HG03159 (cell line): ENCODE measurements around the gene SLC25A43.
"Not testable (repeated sequence)": the region's sequence is repeated elsewhere in the genome, so short reads cannot be mapped to it uniquely, and the experiment has no call there.

Experiments
- ATAC-seq: cut with Tn5 transposase; IDR thresholded peaks from one replicate; pipeline ENCODE4 v1.9.1; 2021; ENCODE audit warnings: mild to moderate bottlenecking, moderate library complexity; ENCODE audit not compliant: unreplicated experiment

The SLC25A43 gene

GRCh38 chrX:119398974-119399771, at the start of gene SLC25A43:
Gene SLC25A43 (plus strand): TSS chrX:119399336. CDS start chrX:119399404, 68 bp downstream.
- peak; percentile 84 for ATAC-seq

DNA sequence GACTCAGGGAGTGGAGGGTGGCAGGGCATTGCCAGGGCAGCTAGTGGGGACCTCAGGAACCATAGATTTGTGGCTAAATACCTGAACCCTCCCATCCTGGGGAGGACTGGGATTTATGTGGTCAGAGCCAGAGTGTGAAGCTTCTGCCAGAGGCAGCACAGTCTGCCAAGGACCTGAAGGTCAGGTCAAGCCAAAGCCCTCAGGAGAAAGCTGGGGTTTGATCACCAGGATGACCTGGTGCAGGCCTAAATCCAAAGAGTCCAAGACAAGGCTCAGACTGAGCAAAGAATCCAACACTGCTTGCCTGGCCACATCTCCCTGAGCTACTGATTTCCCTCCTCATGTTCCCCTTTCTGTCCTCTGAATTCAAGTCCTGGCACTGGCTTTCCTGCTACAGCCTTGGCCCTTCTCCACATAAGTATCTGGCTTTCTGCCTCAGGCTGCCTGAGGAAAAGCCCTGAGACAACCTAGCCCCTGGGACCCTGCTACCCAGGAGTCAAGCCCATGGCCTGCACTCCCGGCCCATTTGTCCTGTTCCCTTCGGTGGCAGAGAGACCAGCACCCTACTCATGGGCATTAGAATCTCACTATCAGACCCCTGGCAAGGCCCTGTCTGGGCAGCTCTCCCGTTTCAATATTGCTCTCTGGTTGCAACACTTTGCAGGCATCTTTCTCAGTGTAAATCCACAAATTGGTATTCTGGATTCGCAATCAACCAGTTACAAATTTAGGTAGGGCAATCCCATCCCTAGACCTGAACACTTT, 39.3 kb upstream of the SLC25A43 start:
- ATAC-seq: no peak

DNA sequence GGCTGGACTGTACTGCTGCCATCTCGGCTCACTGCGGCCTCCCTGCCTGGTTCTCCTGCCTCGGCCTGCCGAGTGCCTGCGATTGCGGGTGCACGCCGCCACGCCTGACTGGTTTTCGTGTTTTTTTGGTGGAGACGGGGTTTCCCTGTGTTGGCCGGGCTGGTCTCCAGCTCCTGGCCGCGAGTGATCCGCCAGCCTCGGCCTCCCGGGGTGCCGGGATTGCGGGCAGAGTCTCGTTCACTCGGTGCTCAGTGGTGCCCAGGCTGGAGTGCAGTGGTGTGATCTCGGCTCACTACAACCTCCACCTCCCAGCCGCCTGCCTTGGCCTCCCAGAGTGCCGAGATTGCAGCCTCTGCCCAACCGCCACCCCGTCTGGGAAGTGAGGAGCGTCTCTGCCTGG, 37.7 kb upstream of the SLC25A43 start:
- not testable (repeated sequence) for ATAC-seq

DNA sequence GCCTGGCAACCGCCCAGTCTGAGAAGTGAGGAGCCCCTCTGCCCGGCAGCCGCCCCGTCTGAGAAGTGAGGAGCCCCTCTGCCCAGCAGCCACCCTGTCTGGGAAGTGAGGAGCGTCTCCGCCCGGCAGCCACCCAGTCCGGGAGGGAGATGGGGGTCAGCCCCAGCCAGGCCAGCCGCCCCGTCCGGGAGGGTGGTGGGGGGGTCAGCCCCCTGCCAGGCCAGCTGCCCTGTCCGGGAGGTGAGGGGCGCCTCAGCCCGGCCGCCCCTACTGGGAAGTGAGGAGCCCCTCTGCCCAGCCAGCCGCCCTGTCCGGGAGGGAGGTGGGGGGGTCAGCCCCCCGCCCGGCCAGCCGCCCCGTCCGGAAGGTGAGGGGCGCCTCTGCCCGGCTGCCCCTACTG, 37.1 kb upstream of the SLC25A43 start:
- ATAC-seq: not testable (repeated sequence)

- ATAC-seq: no peak
These were observed 35.7 kb upstream of the SLC25A43 start for GRCh38 chrX:119363391-119363790.

GRCh38 chrX:119371861-119372260, 27.3 kb upstream of the SLC25A43 start:
- ATAC-seq: not testable (repeated sequence)

DNA sequence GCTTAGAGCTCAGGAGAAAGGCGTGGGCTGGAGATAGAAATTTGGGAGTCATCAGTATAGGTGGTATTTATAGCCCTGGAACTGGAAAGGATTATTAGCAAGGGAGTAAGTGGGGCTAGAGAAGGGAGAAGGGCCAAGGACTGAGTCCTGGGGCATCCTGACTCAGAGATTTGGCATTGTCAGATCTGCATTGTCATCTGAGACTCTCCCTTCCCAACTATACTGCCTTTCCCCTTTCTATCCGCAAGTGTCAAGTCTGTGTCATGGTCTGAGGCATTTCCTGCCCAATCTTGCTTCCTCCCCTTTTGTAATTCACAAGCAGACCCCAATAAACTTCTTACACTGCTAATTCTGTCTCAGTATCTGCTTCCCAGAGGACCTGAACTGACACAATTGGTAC, 24.4 kb upstream of the SLC25A43 start:
- ATAC-seq: no peak

- ATAC-seq: no peak
These were observed 23.6 kb upstream of the SLC25A43 start for GRCh38 chrX:119375561-119375960.

DNA sequence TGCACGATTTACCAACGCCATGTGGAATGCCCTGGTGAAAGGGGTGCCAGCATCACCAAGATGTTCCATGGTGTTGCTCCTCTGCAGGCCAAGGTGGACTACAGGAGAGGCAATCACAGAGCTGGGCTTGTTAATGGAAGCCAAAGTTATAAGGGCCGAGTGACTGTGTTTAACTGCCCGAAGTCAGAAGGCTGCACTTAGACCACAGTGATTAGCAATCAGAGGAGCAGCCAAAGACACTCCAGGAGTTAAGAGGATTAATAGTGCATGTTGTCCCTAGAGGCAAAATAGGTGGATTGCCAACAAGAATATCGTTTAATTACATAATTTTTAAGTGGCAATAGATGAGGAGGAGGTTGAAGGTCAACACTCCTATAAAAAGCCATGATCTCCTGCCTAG, 22.8 kb upstream of the SLC25A43 start:
- no peak for ATAC-seq

DNA sequence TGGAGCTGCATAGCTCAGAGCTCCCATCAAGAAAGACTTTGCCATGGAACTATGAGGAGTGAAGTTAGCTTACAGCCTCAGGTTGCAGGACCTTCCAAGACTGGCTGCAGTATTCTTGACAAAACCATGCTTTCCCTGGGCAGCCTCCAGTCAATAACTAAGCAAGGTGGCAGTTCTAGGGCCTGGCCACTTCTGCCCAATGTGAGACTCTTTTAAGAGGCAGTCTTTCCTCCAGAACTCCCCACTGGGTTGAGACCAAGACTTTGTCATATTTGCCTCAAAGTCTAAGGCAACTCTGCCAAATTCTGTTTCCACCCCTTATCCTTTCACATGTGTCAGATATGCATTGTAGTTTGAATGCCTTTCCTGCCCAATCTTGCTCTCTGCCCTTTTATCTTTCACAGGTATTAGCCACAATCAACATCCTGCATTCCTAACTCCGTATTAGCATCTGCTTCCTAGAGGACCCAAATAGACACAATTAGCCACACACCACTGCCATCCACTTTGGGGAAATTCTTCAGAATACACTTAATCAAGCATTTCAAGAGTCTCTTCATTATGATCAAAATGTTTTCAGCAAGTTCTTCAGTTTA, 17.7 kb upstream of the SLC25A43 start:
- ATAC-seq: no peak

DNA sequence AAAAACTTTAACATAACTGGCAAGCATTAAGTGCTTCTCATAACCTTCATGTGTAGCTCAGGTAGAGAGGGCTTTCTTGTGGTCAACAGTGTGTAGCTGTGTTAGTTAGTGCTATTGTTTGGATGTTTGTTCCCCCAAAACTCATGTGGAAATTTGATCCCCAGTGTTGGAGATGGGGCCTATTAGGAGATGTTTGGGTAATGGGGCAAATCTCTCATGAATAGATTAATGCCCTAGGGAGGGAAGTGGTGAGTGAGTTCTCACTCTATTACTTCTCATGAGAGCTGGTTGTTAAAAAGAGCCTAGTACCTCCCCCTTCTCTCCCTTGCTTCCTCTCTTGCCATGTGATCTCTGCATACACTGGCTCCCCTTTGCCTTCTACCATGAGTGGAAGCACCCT, 16.5 kb upstream of the SLC25A43 start:
- no peak for ATAC-seq

GRCh38 chrX:119386685-119387084, 12.5 kb upstream of the SLC25A43 start:
- ATAC-seq: not testable (repeated sequence)

- ATAC-seq: not testable (repeated sequence)
These were observed 11.7 kb upstream of the SLC25A43 start for GRCh38 chrX:119387426-119387825.

DNA sequence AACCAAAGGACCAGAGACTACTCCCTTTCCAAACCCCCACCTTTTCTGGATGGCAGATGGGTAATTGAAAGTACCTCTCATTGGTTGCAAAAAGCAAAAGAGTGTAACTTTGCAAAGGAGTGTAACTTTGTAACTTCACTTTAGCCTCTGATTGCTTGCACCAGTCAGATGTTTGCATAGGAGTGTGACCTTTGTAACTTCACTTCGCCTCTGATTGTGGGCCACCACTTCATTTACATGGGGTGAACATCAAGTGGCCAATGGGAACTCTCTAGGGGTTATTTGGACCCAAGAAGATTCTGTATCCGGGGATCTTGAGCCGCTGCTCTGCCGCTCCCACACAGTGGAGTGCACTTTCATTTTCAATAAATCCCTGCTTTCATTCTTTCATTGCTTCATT, 9.9 kb upstream of the SLC25A43 start:
- no peak for ATAC-seq

DNA sequence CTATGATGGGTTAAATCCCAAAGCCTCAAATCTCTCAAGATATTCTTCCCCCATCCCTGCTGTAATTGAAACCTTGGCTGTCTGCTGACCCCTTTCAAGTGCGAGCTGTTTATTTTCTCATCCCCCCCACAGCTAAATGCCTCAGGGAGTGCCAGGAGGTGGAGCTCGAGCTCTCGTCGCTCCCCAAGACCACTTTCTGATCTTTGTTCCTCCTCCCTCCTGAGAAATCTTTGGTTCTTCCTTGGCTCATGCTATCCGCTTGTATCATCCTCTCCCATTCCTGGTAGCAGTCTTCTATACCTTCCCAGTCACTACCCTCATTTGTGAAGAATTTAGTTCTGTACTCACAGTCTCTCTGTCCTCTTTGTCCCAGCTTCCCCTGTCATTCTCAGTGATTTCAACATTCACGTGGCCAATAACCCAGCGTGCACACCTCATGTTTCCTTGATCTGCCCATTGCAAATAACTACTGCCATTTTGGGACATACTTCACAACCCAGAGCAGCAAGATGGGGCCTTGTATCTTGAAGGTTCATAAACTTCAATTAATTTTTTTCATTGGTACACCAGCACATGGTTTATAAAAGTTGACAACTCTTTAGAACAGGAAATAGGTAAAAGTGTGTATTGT, 9.2 kb upstream of the SLC25A43 start:
- no peak for ATAC-seq

- ATAC-seq: no peak
These were observed 7.9 kb upstream of the SLC25A43 start for GRCh38 chrX:119391279-119391678.

- ATAC-seq: no peak
These were observed 6.0 kb upstream of the SLC25A43 start for GRCh38 chrX:119393144-119393543.

- no peak for ATAC-seq
These were observed 556 bp upstream of the SLC25A43 start for GRCh38 chrX:119398587-119398973.

DNA sequence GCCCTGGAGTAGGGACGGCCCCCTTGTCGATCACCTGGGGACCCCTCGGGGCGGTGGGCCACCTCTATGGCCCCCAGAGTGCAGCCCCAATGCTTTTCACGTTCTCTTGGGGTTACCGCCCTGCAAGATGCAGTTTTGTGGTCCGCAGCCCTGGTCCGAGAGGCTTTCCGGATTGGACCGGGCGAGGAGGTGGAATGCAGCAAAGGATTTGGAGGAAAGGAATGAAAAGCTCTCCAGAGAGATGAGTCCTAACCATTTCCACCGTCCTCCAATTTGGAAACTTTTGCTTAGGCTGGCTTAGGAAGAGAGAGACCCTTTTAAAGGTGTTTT, 601 bp downstream of the SLC25A43 start:
- peak; percentile 4 for ATAC-seq

GRCh38 chrX:119401569-119401968, 2.4 kb downstream of the SLC25A43 start:
- ATAC-seq: no peak

- no peak for ATAC-seq
These were observed 3.5 kb downstream of the SLC25A43 start for GRCh38 chrX:119402588-119402987.
